GM12891 (cell line): ENCODE data around the gene HBZ.
"Not testable (repeated sequence)": the region's sequence is repeated elsewhere in the genome, so short reads cannot be mapped to it uniquely, and the experiment has no call there.

Experiments used
- DNase-seq: peaks from one replicate; pipeline ENCODE4 v3.0.0; 2011; ENCODE audit warnings: low spot score; ENCODE audit not compliant: insufficient read length
- FAIRE-seq: peaks from 2 replicates; lab custom pipeline; 2011; peaks lifted over from hg19 to GRCh38; lab: Jason Lieb, UNC
- PAX5 ChIP-seq: IDR thresholded peaks from 2 replicates; pipeline ENCODE4 v1.6.1; 2011; ENCODE audit warnings: low read length, moderate library complexity, mild to moderate bottlenecking; ENCODE audit not compliant: insufficient read depth, severe bottlenecking
- POLR2A ChIP-seq: IDR thresholded peaks from 2 replicates; pipeline ENCODE4 v1.6.1; 2011; ENCODE audit warnings: low read depth, low read length, control low read depth
- POLR2AphosphoS5 ChIP-seq: IDR thresholded peaks from 2 replicates; pipeline ENCODE4 v1.6.1; 2011; ENCODE audit warnings: low read depth, low read length, control low read depth
- POU2F2 ChIP-seq: IDR thresholded peaks from 2 replicates; pipeline ENCODE4 v1.6.1; 2011; ENCODE audit warnings: low read depth, mild to moderate bottlenecking, control low read depth, low read length, moderate library complexity
- SPI1 ChIP-seq: IDR thresholded peaks from 2 replicates; pipeline ENCODE4 v1.6.1; 2011; ENCODE audit warnings: low read depth, low read length, control low read depth
- TAF1 ChIP-seq: IDR thresholded peaks from 2 replicates; pipeline ENCODE4 v1.6.1; 2011; ENCODE audit warnings: low read depth, low read length, control low read depth

The HBZ gene

DNA sequence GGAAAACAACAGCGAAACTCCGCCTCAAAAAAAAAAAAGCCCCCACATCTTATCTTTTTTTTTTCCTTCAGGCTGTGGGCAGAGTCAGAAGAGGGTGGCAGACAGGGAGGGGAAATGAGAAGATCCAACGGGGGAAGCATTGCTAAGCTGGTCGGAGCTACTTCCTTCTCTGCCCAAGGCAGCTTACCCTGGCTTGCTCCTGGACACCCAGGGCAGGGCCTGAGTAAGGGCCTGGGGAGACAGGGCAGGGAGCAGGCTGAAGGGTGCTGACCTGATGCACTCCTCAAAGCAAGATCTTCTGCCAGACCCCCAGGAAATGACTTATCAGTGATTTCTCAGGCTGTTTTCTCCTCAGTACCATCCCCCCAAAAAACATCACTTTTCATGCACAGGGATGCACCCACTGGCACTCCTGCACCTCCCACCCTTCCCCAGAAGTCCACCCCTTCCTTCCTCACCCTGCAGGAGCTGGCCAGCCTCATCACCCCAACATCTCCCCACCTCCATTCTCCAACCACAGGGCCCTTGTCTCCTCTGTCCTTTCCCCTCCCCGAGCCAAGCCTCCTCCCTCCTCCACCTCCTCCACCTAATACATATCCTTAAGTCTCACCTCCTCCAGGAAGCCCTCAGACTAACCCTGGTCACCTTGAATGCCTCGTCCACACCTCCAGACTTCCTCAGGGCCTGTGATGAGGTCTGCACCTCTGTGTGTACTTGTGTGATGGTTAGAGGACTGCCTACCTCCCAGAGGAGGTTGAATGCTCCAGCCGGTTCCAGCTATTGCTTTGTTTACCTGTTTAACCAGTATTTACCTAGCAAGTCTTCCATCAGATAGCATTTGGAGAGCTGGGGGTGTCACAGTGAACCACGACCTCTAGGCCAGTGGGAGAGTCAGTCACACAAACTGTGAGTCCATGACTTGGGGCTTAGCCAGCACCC is 22.8 kb downstream of the HBZ start:
- DNase-seq (no peak), FAIRE-seq (no peak)
- TF ChIP-seq POU2F2 (no peak), TAF1 (no peak), POLR2A (no peak), POLR2AphosphoS5 (no peak), PAX5 (no peak), SPI1 (no peak)

- not testable (repeated sequence) for DNase-seq
Observed at GRCh38 chr16:176006-176405, 23.6 kb downstream of the HBZ start.

GRCh38 chr16:176477-177382 is 24.3 kb downstream of the HBZ start, which contains the start of gene HBA1:
Gene HBA1, plus strand, starts transcription at chr16:176680. Its CDS starts 37 bp downstream, at chr16:176717.
- not testable (repeated sequence) for FAIRE-seq, DNase-seq

More at GRCh38 chr16:176006-176405, 23.6 kb downstream of the HBZ start:
- FAIRE-seq, result not testable (repeated sequence)

- FAIRE-seq, result no peak
- no peak for TF ChIP-seq SPI1
- TF ChIP-seq POLR2AphosphoS5, result no peak
- TF ChIP-seq TAF1, result no peak
- TF ChIP-seq POU2F2, result no peak
- no peak for TF ChIP-seq PAX5
- no peak for TF ChIP-seq POLR2A
- no peak for DNase-seq
Observed at GRCh38 chr16:177394-177822, 25.0 kb downstream of the HBZ start.

DNA sequence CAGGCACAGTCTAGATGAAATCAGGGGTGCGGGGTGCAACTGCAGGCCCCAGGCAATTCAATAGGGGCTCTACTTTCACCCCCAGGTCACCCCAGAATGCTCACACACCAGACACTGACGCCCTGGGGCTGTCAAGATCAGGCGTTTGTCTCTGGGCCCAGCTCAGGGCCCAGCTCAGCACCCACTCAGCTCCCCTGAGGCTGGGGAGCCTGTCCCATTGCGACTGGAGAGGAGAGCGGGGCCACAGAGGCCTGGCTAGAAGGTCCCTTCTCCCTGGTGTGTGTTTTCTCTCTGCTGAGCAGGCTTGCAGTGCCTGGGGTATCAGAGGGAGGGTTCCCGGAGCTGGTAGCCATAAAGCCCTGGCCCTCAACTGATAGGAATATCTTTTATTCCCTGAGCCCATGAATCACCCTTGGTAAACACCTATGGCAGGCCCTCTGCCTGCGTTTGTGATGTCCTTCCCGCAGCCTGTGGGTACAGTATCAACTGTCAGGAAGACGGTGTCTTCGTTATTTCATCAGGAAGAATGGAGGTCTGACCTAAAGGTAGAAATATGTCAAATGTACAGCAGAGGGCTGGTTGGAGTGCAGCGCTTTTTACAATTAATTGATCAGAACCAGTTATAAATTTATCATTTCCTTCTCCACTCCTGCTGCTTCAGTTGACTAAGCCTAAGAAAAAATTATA is 25.7 kb downstream of the HBZ start:
- FAIRE-seq (no peak), DNase-seq (no peak)
- TF ChIP-seq POLR2A (no peak), TAF1 (no peak), POU2F2 (no peak), PAX5 (no peak), SPI1 (no peak), POLR2AphosphoS5 (no peak)

DNA sequence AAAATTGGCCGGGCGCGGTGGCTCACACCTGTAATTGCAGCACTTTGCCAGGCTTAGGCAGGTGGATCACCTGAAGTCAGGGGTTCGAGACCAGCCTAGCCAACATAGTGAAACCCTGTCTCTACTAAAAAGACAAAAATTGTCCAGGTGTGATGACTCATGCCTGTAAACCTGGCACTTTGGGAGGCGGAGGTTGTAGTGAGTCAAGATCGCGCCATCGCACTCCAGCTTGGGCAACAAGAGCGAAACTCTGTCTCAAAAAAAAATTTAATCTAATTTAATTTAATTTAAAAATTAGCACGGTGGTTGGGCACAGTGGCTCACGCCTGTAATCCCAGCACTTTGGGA is 26.2 kb downstream of the HBZ start:
- DNase-seq (no peak), FAIRE-seq (no peak)
- no peak for TF ChIP-seq PAX5
- no peak for TF ChIP-seq SPI1
- TF ChIP-seq POLR2A, result no peak
- TF ChIP-seq POLR2AphosphoS5, result no peak
- TF ChIP-seq POU2F2, result no peak
- no peak for TF ChIP-seq TAF1

DNA sequence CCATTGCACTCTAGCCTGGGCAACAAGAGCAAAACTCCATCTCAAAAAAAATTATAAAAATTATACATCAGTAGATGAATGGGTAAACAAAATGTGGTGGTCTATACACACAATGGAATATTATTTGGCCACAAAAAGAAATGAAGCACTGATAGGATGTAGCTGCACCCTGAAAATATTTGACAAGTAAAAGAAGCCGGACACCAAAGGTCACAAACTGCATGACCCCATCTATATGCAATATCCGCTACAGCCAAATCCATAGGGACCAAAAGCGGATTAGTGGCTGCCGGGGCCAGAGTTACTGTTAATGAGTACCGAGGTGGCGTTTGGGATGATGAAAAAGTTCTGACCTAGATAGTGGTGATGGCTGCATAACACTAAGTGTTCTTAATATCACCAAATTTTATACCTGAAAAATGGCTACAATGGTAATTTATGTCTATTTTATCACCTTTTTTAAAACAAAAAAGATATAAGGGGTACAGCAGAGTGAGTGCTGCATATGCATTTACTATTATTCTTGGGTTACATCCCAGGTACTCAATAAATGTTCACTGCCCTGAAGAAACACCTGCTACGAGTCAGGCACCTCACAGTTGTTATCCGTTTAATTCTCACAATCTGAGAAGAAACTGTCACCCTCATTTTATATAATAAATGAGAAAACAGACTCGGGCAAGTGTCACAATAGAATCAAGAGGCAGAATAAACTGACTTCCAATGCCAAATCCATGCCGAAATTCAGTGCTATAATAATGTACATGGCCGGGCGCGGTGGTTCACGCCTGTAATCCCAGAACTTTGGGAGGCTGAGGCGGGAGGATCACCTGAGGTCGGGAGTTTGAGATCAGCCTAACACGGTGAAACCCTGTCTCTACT is 27.0 kb downstream of the HBZ start:
- TF ChIP-seq POLR2AphosphoS5, result no peak
- no peak for TF ChIP-seq POU2F2
- no peak for TF ChIP-seq SPI1
- no peak for TF ChIP-seq PAX5
- no peak for TF ChIP-seq POLR2A
- TF ChIP-seq TAF1, result no peak
- FAIRE-seq (no peak), DNase-seq (no peak)

DNA sequence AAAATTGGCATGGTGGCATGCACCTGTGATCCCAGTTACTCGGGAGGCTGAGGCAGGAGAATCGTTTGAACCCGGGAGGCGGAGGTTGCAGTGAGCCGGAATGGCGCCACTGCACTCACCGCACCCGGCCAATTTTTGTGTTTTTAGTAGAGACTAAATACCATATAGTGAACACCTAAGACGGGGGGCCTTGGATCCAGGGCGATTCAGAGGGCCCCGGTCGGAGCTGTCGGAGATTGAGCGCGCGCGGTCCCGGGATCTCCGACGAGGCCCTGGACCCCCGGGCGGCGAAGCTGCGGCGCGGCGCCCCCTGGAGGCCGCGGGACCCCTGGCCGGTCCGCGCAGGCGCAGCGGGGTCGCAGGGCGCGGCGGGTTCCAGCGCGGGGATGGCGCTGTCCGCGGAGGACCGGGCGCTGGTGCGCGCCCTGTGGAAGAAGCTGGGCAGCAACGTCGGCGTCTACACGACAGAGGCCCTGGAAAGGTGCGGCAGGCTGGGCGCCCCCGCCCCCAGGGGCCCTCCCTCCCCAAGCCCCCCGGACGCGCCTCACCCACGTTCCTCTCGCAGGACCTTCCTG is 27.7 kb downstream of the HBZ start, which contains the start of gene HBQ1:
Gene HBQ1 (plus strand): TSS at position 359 of the 575 bp plus-strand sequence. CDS start 28 bp downstream, at position 387.
- FAIRE-seq, result peak; percentile 82
- TF ChIP-seq POU2F2 (no peak), POLR2AphosphoS5 (no peak), POLR2A (no peak), TAF1 (no peak), PAX5 (no peak), SPI1 (no peak)
- DNase-seq, result peak; percentile 64
